ENCODE data around the gene PTAFR. TPM values are rescaled to one million over a fixed set of nuclear protein-coding genes. Genes with fewer than 3 reads are reported as not detected.
A peak's percentile ranks its signal among the peaks of the same experiment; 100 is the strongest.
"Not testable (repeated sequence)": the region's sequence is repeated elsewhere in the genome, so short reads cannot be mapped to it uniquely, and the experiment has no call there.

Gene PTAFR
- total and polyA plus RNA-seq, 2 experiments from 2014 or later: 0.09 TPM; not detected in 1

GRCh38 chr1:28145728-28146127 is 30.8 kb downstream of the PTAFR start:
- DNase-seq (ENCODE audit: low read depth in 1 of 2, low spot score in 1 of 2): no peak
- TF ChIP-seq CTCF (IDR thresholded peaks at IDR 0.05; ENCODE audit: low read depth, low read length): no peak
- H3K36me3 ChIP-seq: no peaks in the 10 kb centered on the region
- H3K4me3 ChIP-seq: no peak overlapping the region
- no peaks in the 10 kb centered on the region for H3K27me3 ChIP-seq
- no peak overlapping the region for H3K27ac ChIP-seq
- no peaks in the 10 kb centered on the region for H3K9me3 ChIP-seq (ENCODE audit: low read depth)
- H3K4me1 ChIP-seq (ENCODE audit: low read depth): no peaks in the 10 kb centered on the region

- no peak overlapping the region for H3K4me3 ChIP-seq
- H3K9me3 ChIP-seq (ENCODE audit: low read depth): no peaks in the 10 kb centered on the region
- H3K36me3 ChIP-seq: no peaks in the 10 kb centered on the region
- no peaks in the 10 kb centered on the region for H3K4me1 ChIP-seq (ENCODE audit: low read depth)
- no peaks in the 10 kb centered on the region for H3K27me3 ChIP-seq
- peak in 1 of 2 donors; percentile 45 for DNase-seq (ENCODE audit: low read depth in 1 of 2, low spot score in 1 of 2)
- TF ChIP-seq CTCF (IDR thresholded peaks at IDR 0.05; ENCODE audit: low read depth, low read length): no peak
- H3K27ac ChIP-seq: no peak overlapping the region
These were observed 32.0 kb downstream of the PTAFR start for GRCh38 chr1:28144203-28145135.

- no peaks in the 10 kb centered on the region for H3K36me3 ChIP-seq
- no peaks in the 10 kb centered on the region for H3K9me3 ChIP-seq (ENCODE audit: low read depth)
- no peaks in the 10 kb centered on the region for H3K4me1 ChIP-seq (ENCODE audit: low read depth)
- no peak overlapping the region for H3K4me3 ChIP-seq
- DNase-seq (ENCODE audit: low read depth in 1 of 2, low spot score in 1 of 2): no peak
- TF ChIP-seq CTCF (IDR thresholded peaks at IDR 0.05; ENCODE audit: low read depth, low read length): no peak
- no peak overlapping the region for H3K27ac ChIP-seq
- no peaks in the 10 kb centered on the region for H3K27me3 ChIP-seq
These were observed 32.8 kb downstream of the PTAFR start for GRCh38 chr1:28143496-28144202.

GRCh38 chr1:28141685-28142084 is 34.8 kb downstream of the PTAFR start:
- no peak for TF ChIP-seq CTCF (IDR thresholded peaks at IDR 0.05; ENCODE audit: low read depth, low read length)
- H3K27me3 ChIP-seq: no peaks in the 10 kb centered on the region
- no peak overlapping the region for H3K27ac ChIP-seq
- no peaks in the 10 kb centered on the region for H3K9me3 ChIP-seq (ENCODE audit: low read depth)
- no peaks in the 10 kb centered on the region for H3K4me1 ChIP-seq (ENCODE audit: low read depth)
- no peaks in the 10 kb centered on the region for H3K36me3 ChIP-seq
- no peak overlapping the region for H3K4me3 ChIP-seq
- no peak for DNase-seq (ENCODE audit: low read depth in 1 of 2, low spot score in 1 of 2)

GRCh38 chr1:28139866-28140265 is 36.6 kb downstream of the PTAFR start:
- H3K4me3 ChIP-seq; H3K4me1 ChIP-seq (ENCODE audit: low read depth); DNase-seq (ENCODE audit: low read depth in 1 of 2, low spot score in 1 of 2); H3K27ac ChIP-seq; H3K36me3 ChIP-seq; H3K9me3 ChIP-seq (ENCODE audit: low read depth); H3K27me3 ChIP-seq: not testable (repeated sequence)

All from cardiac muscle cell (in vitro differentiated cells and primary cell).